HG03565 (cell line): ENCODE results near the gene IRS1.

Experiments used
- ATAC-seq: cut with Tn5 transposase; IDR thresholded peaks from one replicate; pipeline ENCODE4 v1.9.1; 2021; ENCODE audit warnings: mild to moderate bottlenecking, moderate library complexity; ENCODE audit not compliant: unreplicated experiment

IRS1 gene

DNA sequence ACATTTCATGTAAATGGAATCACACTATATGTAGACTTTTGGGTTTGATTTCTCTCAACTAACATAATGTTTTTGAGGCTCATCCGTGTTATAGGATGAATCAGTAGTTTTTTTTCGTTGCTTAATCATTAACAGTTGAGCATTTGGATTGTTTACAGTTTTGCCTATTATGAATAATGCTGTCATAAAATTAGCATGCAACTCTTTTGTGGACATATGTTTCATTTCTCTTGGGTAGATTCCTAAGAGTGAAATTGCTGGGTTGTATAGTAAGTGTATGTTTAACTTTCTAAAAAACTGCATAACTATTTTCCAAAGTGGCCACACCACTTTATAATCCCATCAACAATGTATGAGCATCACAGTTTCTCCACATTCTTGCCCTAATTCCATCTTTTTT, 28.6 kb upstream of the IRS1 start:
- ATAC-seq, result no peak

DNA sequence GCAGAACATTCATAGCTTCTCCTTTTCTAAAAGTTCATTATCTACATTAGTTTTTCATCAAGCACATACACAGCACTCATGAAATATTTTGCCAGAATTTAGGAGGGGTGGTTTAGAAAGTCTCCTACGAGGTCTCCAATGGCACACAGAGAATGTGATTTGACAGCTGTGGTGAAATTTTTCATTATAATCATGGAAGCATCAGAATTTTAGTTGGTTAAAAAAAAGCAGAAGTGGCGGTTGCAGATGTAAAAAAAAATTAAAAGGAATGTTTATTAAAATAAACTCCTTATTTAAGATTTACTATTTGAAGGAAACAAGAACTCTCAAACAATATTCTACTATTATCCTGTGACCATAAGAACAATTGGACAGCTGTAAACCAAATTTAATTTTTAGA, 25.4 kb upstream of the IRS1 start:
- ATAC-seq, result no peak

DNA sequence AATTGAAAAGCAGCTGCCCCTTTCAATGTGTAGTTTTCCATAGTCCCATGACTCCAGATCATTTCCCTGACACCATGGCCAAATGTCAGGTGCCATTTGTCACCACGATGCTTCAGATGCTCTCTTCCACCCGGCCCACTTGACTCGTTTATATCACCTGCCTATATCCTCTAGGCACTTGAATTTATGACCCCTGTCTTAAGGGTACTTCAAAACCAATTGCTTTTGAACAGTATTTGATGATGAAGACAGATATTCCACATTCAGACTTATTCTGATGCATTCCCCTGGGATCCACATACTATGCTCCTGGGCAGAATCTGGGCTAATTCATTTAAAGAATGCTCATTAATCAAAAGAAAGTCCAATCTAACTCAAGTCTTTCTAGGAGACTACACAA, 19.3 kb upstream of the IRS1 start:
- ATAC-seq, result no peak

DNA sequence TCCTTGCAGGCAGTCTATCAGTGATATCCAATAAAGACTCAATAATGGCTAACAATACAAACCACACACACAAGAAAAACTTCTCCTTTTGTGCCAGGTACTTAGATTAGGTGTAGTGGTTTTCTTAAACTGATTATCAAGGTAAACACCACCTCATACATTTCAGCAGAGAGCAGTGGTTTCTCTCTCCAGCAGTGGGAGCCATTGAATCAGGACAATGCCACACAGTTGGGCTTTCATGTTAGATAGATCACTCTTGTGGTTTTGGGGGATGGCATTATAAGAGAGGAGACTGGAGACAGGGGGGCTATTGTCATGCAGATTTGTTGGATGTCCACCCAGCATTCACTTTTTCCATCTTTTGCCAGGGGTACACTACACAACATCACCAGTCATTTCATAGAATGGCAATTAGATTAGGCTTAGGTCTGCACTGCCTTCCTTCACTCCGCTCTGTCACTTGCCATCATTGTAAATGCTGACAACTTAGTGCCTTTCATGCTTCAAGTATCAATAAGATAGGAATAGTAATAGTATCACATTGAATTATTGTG, 13.6 kb upstream of the IRS1 start:
- peak; percentile 40 for ATAC-seq

DNA sequence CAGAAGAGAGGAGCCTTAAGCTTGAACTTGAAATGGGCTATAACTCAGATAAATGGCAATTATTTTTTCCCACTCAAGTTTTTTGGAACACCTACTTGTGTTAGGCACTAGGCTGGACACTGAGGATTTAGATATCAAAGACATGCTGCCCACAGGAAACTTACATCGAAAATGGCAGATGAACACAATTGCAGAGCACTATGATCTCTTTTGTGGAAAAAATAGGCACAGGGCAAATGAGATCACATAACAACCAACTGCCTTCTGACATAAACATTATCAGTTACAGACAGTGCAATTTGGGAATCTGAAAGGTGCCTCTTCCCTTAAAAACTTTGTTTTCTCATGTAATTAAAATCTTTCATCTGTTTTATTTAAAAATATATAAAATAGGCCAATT, 3.8 kb upstream of the IRS1 start:
- ATAC-seq, result no peak

DNA sequence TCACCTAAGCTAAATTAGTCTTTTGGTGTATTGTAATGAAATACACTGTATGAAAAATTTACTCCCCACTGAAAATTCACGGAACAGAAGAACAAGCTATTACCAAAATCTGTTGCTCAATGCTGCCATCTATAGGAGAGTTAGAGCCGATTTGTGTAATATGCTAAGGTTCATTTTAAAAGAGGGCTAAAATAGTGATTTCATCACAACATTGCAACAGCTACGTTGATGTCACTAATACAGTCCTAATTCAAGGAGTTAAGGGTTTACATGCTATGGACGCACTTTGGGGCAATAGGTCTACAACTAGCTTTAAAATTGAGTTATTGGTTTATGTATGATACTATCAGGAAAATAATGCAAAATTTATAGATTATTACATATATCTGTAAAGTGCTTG, 3.0 kb upstream of the IRS1 start:
- peak; percentile 18 for ATAC-seq

DNA sequence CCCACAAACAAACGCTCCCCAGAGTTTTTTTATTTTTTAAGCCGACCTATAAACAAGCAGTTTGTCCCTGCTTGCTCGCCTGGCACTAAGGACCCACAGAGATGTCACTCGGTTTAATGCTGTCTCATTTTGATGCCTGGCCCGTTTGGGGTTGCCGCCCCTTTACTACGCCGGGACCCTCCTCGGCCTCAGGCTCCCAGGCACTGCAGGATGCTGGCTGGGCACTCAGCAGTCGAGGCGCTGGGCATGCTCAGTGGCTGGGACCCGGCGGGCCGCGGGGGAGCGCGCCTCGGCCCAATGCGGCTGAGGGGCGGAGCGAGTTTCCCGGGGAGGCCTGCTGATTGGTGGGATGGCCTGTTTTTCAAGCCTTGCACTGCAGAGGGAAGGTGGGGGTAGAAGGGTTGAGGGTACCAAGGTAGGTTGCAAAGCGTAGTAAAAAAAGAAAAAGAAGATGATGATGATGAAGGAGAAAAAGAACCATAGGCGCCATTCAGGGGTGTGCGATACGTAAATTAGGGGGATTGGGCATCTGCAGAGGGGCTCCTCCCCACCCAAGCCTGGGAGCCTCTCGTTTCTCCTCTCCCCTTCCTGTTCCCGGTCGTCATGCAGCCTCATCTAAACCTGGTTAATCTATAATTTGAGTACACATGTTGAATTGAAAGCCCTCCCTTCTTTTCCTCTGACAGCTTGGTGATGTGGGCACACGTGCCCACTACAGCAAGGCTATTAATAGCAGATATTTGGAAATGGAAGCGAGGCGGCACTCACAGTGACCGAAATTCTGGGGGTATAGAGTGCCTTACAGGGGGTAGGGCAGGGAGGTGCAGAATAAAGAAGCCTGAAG, 1.5 kb upstream of the IRS1 start:
- peak; percentile 77 for ATAC-seq

DNA sequence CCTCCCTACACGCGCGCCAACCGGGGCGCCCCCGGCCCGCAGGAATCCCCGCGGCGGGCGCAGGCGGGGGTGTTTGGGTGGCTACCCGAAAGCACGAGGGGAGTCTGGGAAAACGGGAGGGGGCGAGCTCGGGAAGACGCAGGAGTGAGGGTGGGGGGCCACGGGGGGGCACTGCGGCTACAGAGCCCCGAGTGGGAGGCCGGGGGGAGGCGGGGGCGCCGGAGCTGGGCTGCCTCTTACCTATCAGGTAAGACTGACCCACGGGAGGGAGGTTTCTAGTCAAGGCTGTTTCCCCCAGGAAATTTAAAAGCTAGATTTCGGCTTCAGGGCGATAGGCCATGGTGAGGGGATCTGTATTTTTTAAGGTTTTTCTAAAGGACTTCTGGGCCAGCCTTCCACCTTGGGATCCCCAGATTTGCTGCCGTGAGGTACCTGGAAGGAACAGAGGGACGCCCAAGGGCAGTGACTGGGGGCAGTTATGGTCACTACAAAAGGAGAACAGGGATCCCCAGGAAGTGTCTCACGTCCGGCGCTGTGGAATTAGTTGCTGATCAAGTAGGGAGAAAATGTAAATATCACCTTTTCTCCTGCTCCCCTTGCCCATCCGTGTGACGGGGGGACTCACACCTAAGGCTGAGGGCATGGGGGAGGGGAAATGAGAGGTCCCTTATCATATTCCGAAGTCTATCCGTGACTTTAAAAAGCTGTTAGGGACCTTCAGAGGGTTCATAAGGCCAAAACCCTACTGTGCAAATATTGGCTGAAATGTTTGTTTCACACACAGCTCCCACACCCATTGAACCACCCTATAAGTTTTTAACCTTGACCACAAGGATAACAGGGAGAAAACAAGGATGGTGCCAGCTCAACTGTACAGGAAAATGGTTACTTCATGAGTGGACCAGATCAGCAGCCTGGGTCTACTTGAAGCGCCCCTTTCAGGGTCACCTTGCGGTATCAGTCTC, 638 bp upstream of the IRS1 start:
- no peak for ATAC-seq

DNA sequence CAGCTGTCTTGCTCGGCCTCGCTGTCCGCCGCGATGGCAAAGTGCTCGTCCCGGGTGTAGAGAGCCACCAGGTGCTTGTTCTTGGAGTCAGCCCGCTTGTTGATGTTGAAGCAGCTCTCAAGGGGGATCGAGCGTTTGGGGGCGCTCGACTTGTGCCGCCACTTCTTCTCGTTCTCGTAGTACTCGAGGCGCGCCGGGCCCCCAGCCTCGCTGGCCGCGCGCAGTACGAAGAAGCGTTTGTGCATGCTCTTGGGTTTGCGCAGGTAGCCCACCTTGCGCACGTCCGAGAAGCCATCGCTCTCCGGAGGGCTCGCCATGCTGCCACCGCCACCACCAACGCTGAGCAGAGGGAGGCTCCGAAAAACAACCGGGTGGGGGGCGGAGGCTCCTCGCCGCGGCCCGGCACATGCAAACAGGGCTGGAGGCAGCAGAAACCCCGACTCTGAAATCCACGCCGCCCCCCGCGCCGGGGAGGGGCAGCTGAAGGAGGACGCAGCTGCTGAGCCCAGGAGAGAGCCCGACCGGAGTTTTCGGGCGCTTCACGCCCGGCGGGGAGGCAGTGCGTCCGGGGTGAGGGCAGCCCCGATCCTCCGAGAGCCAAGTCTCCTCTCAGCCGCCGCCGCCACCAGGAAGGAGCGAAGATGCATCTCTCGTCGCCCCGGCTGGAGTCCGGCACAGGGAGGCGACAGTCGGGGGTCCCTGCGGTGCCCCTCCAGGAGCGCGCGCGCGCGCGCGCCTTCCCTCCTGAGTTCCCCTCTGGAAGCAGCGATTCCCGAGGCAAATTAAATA, 1.0 kb downstream of the IRS1 start:
- peak; percentile 15 for ATAC-seq

DNA sequence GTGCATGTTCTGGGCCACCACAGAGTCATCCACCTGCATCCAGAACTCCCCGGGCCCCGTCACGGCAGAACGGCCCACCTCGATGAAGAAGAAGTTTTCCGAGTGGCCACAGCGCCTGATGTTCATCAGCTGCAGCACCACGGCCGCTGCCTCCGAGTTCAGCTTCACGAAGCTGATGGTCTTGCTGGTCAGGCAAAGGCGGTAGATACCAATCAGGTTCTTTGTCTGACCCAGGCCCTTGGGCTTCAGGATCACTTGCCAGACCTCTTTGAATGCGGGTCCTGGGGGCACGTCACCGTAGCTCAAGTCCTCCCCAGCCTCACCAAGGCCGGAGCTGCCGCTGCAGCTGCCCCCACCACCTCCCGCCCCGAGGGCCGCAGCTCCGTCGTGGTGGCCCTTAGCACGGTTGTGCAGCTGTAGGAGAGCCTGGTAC, 1.6 kb downstream of the IRS1 start:
- ATAC-seq, result no peak

DNA sequence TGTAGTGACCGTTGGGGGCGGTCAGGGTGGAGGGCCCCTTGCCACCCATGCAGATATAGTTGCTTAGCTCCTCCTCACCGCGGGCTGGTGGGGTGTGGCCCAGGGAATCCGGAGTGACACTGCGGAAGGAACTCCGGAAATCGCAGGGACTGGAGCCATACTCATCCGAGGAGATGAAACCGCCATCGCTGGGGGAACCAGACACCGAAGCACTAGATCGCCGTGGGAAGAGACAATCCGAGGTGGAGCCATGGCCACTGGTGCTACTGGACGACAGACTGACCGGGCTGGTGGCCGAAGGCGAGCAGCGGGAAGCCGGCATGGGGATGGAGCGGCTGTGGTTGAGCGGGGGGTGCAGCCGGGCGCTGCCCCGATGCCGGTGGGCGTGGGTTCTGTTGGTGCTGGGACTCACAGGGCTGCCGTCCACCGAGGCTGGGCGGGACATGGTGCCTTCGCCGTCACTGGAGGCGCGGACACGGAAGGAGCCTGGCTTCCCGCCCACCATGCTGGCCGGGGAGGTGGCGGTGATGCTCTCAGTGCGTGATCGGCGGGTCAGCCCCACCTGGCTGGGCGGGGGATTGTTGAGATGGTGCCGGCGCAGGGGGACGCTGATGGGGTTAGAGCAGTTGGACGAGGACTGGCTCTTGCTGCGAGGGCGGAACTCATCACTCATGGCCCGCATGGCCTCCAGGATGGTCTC, 2.2 kb downstream of the IRS1 start:
- no peak for ATAC-seq

DNA sequence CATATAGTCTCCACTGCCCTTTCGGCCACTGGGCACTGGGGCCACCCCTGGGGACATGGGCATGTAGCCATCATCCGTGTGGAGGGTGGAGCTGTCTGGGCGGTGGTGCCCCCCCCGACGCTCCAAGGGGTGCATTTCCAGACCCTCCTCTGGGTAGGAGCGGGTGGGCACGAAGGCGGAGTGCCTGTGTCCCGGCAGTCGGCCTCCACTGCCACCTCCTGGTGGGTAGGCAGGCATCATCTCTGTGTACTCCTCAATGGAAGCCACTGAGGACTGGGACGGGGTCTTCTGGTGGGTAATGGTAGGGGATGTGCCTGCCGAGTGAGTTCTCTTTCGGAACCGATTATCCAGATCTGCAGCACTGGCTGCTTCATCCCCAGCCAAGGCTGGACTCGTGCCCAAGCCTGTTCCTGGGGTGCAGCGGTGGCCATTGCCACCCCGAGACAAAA, 2.8 kb downstream of the IRS1 start:
- no peak for ATAC-seq

DNA sequence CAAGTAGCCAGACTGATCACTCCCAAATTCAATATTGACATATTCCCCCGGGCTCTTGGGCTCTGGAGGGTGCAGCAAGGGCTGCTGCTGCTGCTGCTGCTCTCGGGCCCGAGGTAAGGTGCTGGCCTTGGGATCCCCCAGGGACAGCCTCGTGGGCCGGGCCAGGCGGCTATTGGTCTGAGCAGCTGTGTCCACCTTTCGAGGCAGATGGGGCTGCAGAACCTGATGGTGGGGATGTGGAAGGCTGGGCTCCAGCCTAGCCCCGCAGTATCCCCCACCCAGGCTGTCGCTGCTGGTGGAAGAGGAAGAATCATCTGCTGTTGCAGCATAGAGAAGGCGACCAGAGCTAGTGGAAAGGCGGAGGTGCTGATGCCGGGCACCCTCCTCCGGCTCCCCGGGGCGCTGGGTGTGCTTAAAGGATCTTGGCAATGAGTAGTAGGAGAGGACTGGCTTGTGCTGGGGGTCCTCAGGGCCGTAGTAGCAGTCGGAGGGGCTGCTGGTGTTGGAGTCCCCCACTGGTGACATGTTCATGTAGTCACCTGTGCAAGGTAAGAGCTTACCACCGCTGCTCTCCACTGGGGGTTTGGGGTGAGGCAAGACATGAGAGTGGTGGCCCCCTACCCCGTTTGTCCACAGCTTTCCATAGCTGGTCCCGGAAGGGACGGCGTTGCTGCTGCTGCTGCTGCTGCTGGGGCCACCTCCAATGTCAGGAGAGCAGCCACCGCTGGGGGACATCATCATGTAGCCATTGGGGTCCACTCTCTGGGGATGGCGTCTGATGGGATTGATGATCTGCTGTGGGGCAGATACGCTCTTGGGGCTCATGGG, 3.4 kb downstream of the IRS1 start:
- ATAC-seq, result no peak

DNA sequence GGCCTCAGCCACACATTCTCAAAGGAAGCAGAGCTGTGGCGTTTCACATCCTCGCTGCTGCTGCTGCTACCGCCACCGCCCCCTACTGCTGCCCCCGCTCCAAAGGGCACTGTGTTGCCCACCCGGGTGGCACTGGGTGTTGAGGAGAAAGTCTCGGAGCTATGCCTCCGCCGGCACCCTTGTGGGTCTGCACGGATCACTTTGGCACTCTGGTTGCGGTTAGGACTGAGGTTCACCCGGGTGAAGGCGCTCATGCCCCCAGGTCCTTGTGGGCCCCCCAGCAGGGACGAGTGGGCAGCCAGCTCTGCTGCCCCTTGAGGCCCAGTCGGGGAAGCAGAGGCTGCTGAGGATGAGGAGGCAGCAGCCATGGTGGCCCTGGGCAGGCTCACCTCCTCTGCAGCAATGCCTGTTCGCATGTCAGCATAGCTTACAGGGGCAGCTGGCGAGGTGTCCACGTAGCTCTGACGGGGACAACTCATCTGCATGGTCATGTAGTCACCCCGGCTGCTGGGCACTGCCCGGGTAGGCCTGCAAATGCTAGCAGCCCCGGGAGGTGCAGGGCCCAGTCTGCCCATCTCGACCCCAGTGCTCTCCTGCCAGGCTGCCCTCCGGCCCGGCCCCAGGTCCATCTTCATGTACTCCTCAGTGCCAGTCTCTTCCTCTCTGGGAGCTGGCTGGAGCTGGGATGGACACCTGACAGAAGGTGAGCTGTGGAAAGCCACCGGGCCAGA, 4.2 kb downstream of the IRS1 start:
- ATAC-seq, result no peak

DNA sequence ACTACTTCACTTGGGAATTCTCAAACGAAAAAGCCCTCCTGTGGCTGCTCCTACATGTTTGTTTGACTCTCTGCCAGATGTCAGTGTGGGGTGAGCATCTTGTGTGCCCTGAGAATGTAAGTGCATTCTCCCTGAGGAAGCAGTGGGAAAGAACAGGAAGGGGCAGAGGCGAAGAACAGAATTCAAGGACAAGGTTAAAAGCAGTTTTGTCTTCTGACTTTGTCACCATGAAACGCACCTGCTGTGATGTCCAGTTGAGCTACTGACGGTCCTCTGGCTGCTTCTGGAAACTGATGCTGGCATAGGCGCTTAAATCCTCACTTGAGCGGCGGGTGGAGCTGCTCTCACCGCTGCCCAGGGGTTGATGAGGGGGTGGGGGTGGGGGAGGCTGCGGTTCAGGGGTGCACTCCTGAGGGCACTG, 4.9 kb downstream of the IRS1 start:
- no peak for ATAC-seq

DNA sequence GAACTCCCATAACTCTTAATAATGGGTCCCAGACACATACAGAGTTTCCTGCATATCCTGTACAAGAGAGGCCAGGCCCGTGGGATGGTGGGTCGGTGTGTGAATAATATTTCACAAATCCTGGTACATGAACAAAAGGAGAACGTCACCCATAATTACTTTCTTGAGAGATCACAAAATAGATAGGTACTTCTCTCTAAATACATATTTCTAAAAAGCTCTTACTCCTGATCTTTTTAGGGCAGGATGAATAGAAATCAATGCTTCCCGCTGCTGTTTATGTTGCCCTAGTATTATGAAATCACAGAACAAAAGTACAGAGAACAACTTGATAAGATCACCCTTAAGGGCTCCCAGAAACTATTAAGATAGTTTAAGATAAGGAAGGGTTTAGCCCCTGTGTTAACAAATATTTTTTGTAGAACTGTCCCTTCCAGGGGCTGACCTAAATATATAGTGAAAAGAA, 5.4 kb downstream of the IRS1 start:
- no peak for ATAC-seq

DNA sequence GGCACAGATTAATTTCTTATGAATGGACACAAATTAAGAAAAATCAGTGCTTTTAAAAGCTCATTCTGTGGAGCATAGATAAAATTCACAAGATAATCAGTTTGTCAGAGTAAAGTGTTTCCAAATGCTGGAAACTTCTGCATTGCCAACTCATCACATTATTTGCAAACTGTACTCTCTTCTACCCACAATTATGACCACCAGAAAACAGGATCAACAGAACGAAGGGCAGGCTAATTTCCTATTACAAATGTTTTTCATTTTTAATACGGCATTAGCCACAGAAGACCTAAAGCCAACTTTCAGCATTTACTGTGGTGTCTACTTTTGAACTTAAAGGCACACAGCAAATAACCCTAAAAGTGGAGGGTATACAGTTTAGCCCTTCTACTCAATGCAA, 6.0 kb downstream of the IRS1 start:
- no peak for ATAC-seq

DNA sequence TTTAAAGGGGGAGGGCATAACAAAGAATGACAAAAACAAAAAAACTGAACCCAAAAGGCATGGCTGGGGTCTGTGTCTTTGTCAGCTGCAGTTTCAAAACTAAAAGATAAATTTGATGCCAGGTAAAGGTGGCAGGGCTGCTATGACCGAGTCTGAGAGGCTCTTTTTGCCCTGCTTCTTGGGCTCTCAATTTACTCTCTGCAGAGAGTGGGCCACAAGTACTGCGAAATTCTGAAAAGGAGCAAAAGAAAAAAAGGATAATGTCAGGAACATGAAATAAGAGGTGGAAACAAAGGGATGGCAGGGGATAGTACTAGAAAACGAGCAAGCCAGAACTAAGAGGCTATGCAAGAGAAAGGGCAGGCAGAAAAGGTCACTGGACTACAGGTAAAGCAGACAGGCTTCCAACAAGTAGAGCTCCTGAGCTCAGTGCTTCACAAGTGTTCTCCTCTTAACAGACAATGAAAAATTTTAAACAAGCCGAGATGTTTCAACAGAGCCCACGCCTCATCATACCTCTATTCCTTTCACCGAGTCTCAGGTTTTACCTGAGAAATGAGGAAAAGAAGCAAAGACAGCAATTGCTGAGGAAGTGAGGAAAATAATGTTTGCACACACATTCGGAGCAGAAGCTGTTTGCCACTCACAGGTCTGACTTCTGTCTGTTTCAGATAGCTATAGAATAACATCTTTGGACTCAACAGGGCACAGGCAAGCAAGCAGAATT, 7.3 kb downstream of the IRS1 start:
- no peak for ATAC-seq
